K562 (cell line): ENCODE results near the gene TMEM87A. TPM values are rescaled to one million over a fixed set of nuclear protein-coding genes. Genes with fewer than 3 reads are reported as not detected.

Source experiments
- CHD7 ChIP-seq: fragments of 200-600 bp; sonication (generic); IDR thresholded peaks from one replicate; pipeline ENCODE4 v1.6.1; 2012; ENCODE audit warnings: mild to moderate bottlenecking, low read depth, low read length, inconsistent platforms
- DLX4 ChIP-seq: fragments of 250-450 bp; sonication (Bioruptor Pico); IDR thresholded peaks from 2 replicates; pipeline ENCODE4 v1.6.1; 2021; ENCODE audit warnings: mild to moderate bottlenecking
- FOXP4 ChIP-seq: sonication (generic); formaldehyde crosslinking; IDR thresholded peaks from 2 replicates; pipeline ENCODE4 v1.8.0; 2022; ENCODE audit warnings: mild to moderate bottlenecking, missing genetic modification reagents, borderline replicate concordance
- JUND ChIP-seq, 2 experiments: IDR thresholded peaks; 2 replicates in 1 of 2; 3 replicates in 1 of 2; pipeline ENCODE4 v1.6.1; 2011; ENCODE audit warnings: borderline replicate concordance in 2 of 2, low read depth in 2 of 2, low read length in 2 of 2, improper control_type of control experiment in 1 of 2, missing biosample characterization in 1 of 2, missing genetic modification characterization in 1 of 2, missing genetic modification reagents in 1 of 2
- RBM15 ChIP-seq: fragments of 200-400 bp; formaldehyde crosslinking; IDR thresholded peaks from 2 replicates; pipeline ENCODE4 v1.6.1; 2018; ENCODE audit warnings: mild to moderate bottlenecking, low read length, moderate library complexity; ENCODE audit not compliant: insufficient read depth
- SFPQ ChIP-seq: fragments of 200-400 bp; formaldehyde crosslinking; IDR thresholded peaks from 2 replicates; pipeline ENCODE4 v1.6.1; 2017; ENCODE audit warnings: mild to moderate bottlenecking, low read depth, low read length, moderate library complexity
- polyA plus RNA-seq, 8 experiments: library from polyadenylated mRNA; depleted of rRNA in 4 of 8; stranded (reverse) in 5 of 8; unstranded in 3 of 8; fragments of >200 nt; fragmentation: Nextera tagmentation in 2 of 8; fragmentation: Illumina TruSeq in 1 of 8; extraction: Ambion mirVana in 2 of 8; extraction: Trizol in 1 of 8; gene quantifications; 2 replicates each; pipeline versions ENCODE4 v1.2.1 to v1.2.3, GENCODE V29; 2011 to 2014; ENCODE audit warnings: inconsistent platforms in 1 of 8, missing spikeins in 1 of 8
- total RNA-seq, 7 experiments: library from RNA; depleted of rRNA in 6 of 7; stranded (reverse); fragments of >200 nt in 6 of 7; fragmentation: Illumina TruSeq in 2 of 7; extraction: Trizol in 2 of 7; gene quantifications; 2 replicates each; pipeline versions ENCODE4 v1.2.1 to v1.2.3, GENCODE V29; 2011 to 2021; ENCODE audit warnings: low replicate concordance in 1 of 7

TMEM87A gene
- total and polyA plus RNA-seq, 9 of the 15 experiments (the other 6 are each of a cell fraction or from before 2014, with no cell fraction given), result 16.6 to 43.3 (median 29.6) TPM

DNA sequence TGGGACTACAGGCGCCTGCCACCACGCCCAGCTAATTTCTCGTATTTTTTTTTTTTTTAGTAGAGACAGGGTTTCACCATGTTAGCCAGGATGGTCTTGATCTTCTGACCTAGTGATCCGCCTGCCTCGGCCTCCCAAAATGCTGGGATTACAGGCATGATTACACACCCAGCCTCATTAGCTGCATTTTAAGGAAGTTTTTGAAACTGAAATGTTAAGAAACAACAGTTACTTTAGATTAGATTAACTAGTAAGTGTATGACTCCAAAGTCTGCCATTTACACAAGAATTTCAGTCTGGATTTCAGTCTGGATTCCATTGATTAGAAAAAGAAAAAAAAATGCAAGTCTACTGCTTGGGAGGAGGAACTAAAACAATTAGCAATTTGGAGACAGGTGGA lies 40.6 kb downstream of the TMEM87A start (continued):
- TF ChIP-seq FOXP4 (CRISPR knock-in tag), result no peak
- TF ChIP-seq SFPQ, result no peak
- no peak for TF ChIP-seq DLX4 (CRISPR knock-in tag)
- no peak for TF ChIP-seq RBM15
- TF ChIP-seq JUND (IDR thresholded peaks at IDR 0.05; ENCODE audit: borderline replicate concordance, low read depth, low read length), result no peak
- no peak for TF ChIP-seq JUND (tag; IDR thresholded peaks at IDR 0.05; ENCODE audit: borderline replicate concordance, low read depth, low read length)
- no peak for TF ChIP-seq CHD7
